Measurements from ENCODE around the gene ACOT8.

ACOT8 gene

GRCh38 chr20:45792317-45793118 is 64.7 kb downstream of the ACOT8 start:
- no peak for DNase-seq (ENCODE audit: low read depth)

All from EH (cell line).